GM12892 (cell line): ENCODE measurements around the gene CACNA2D1.

Experiments used
- POLR2A ChIP-seq: IDR thresholded peaks from 2 replicates; pipeline ENCODE4 v1.6.1; 2011; ENCODE audit warnings: low read depth, low read length, control low read depth
- POLR2AphosphoS5 ChIP-seq: IDR thresholded peaks from 2 replicates; pipeline ENCODE4 v1.6.1; 2011; ENCODE audit warnings: low read depth, low read length, control low read depth
- TAF1 ChIP-seq: IDR thresholded peaks from 2 replicates; pipeline ENCODE4 v1.6.1; 2011; ENCODE audit warnings: low read depth, mild to moderate bottlenecking, control low read depth, low read length, borderline replicate concordance

- TF ChIP-seq POLR2AphosphoS5 (no peak), POLR2A (no peak), TAF1 (no peak)
Measured at GRCh38 chr7:82317257-82317721, 126.3 kb downstream of the CACNA2D1 start.
